Iris pigment epithelial cell (primary cell): ENCODE results near the gene KCNJ10.

Experiments
- DNase-seq: peaks from one replicate; pipeline ENCODE4 v3.0.0-alpha.2; 2011; ENCODE audit warnings: low read depth

KCNJ10 gene

DNA sequence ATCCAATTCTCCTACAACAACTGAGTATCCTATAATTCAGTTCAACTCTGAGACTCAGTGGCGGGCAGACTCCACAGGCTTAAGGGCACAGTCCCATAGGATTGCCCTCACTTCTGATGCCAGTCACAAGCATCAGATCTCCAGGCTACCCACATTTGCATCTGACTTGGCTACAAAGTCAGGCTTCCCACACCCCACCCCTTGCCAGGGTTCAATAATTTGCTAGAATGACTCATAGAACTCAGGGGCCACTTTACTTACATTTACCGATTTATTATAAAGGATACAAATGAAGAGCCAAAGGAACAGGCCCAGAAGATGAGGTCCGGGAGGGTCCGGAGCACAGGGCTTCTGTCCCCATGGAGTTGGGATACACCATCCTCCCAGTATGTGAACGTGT, 80.0 kb downstream of the KCNJ10 start:
- DNase-seq: no peak

DNA sequence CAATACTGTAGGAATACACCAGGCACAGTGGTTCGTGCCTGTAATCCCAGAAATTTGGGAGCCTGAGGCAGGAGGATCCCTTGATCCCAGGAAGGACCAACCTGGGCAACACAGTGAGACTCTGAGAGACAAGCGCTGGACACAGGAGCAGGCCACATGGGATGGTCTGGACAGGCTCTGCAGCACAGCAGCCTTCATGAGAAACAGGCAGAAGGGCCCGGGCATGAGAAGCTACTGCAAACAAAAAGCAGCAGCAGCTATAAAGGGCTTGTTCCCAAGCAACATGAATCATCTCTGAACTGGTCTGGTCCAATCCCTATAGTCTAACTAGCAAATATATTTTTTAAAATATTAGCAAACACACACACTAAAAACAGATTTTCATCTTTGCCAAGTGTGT, 80.4 kb downstream of the KCNJ10 start:
- DNase-seq: no peak

DNA sequence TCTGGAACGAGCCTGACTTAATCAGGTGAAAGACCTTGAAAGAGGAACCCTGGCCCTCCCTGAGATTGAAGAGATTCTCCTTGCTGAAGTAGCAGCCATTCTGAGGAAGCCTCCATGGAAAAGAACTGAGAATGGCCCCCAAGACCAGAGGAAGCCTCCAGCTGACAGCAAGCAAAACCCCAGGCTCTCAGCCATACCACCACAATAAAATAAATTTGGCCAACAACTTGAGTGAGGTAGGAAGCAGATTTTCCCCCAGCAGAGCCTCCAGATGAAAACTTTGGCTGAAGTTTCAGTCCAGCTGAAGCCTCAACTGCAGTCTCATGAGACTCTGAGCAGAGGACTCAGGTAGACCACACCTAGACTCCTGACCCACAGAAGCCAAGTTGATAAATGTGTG, 82.0 kb downstream of the KCNJ10 start:
- DNase-seq: no peak

DNA sequence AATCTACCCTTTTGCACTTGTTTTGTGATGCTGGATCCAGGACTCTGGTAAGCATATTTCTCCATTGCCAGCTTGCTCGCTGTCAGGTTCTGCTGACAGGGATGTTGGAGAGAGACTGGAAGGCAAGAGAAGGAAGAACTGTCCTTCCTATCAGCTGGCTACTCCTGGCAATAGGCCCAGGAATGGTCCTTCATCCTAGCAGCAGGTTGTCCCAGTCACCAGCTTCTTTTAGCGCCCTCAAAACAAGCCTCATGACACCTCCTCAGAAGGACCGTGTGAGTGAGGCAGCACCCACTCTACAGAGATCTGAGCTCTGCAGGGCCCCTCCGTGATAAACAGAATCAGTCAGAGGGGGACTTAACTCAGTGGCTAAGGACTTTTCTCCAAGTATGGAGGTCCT, 82.8 kb downstream of the KCNJ10 start:
- no peak for DNase-seq

DNA sequence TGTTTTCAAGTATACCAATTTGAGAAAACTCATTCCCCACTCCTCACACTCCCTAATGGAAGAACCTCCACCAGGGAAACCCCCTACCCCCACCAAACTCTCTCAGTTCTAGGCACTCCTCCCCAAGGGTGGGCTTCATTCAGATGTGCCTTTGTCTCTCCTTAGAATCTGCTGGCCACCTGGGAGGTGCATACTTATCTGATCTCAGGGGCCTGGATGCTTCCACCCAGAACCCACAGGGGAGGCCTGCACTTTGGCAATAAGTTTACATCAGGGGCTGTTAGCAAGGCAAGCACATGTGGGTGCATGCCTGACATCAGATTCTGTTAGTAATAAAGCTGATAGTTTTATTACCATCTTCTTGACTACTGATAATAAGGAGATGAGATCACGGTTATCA, 83.4 kb downstream of the KCNJ10 start:
- no peak for DNase-seq

DNA sequence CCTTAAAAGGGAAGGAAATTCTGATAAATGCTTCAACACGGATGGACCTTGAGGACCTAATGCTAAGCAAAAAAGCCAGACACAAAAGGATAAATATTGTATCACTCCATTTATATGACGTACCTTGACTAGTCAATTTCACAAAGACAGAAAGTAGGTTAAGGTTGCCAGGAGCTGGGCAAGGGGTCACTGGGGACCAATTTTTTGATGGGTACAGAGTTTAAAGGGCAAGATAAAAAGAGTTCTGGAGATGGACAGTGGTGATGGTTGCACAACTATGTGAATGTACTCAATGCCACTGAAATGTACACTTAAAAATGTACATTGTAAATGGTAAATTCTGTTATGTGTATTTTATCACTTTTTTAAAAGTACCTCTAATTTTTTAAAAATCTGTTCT, 83.9 kb downstream of the KCNJ10 start:
- DNase-seq: no peak

DNA sequence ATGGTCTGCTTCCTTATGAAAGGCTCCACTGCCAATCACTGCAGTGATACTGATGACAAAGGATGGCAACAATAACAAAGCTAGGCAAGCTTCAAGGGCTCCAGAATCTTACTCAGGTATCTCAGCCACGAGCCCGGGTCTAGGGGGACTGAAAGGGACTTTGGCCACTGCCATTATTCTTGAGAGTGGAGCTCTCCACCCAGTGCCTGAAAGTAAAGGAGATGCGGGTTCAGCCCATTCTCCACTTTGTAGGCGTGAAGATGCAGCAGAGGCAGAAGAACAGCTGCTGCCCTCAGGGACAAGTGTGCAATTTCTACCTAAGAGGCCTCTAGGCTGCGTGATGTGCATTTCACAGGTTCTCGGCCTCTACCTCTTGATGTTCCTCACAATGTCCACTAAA, 84.5 kb downstream of the KCNJ10 start:
- no peak for DNase-seq

DNA sequence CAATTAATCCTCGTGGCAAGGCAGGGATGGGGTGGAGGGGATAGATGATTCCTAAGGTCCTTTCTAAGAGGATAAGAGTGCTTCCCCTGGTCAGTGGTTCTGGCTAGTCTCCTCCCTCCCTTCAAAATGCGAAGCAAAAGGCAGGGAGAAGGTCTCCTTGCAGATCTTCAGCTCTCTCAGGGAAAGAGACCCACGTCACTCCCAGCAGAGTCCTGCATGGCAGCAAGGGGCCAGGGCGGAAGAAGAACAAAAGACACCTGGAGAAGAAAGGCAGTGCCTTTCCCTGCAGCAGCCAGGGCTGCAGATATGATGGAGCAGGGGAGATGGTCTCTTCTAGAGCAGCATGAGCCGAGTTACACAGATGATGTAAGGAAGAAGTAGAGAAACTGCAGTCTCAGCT, 86.3 kb downstream of the KCNJ10 start:
- DNase-seq: no peak

DNA sequence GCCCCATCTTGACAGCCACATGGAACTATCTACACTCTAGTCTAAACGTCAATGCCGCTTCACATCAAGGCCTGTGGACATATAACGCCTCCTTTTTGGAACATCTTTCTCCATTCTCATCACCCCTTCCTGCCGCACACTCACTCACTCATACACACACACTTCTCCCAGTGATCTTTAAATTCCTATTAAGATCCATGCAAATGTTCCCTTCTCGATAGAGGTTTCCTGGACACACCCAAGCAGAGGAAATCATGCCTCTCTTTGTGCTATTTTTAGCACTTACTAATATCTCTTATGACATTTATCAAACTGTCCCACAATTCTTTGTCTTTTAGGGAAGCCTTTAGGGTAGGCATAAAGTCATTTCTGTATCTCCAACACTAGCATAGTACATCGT, 87.7 kb downstream of the KCNJ10 start:
- no peak for DNase-seq

DNA sequence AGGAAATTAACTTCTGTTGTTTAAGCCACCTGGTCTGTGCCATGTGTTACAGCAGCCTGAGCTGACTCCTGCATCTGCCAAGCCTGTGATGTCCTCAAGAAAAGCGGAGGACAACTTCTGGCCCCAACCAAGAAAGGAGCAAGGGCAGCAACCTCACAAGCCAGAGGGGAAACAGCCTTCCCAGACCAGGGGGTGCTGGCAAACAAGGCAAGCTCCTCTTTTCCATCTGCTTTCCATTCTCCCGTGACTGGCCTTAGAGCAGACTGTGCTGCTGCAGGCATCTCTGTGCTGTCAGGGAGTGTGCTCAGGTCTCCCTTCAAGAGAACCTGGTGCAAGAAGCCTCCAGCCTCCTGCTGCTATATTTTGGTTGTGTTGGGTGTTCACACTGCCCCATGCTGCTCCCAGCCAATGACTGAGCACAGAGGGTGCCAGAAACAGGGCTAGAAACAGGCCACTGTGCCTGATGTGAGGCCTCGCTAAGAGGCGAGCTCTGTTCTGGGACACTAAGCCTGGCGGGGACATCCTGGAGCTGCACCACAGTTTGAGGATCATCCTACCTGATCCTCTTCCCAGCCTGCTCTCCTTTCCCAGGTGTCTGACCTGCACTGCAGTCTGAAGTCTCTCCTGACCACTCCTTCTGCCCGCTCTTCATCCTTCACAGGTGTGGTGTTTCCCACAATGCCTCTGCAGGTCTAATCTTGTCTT, 88.5 kb downstream of the KCNJ10 start:
- no peak for DNase-seq

DNA sequence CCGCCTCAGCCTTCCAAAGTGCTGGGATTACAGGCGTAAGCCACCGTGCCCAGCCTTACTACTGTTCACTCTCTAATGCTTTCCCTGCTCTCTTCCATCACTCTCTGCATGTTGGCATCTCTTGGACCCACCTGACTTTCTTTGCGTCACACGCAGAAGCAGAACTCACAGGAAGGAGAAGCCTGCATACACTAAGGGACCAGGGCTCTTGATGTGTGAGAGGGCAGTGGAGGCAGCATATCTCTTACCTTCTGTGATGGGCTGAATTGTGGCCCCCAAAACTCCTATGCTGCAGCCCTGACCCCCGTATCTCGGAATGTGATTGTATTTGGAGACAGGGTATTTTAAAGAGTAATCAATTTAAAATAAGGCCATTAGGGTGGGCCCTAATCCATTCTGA, 89.2 kb downstream of the KCNJ10 start:
- DNase-seq: no peak

DNA sequence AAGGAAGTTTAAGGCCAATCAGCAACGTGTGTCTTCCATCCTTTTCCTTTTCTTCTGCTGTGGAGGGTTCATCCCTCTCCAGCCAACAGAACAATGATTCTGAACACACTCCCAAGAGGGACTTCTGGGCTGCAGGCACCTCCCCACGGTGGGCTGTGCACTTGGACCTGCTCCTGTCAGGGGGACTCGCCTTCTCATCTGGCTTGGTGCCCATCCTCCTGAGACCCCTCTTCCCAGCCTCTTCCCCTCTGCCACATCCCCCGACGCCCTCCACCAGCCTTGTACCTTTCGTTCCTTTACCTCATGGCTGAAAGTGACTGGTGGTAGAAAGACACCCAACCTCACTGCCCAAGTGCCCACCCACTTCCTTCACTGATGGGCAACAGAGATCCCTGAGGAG, 89.9 kb downstream of the KCNJ10 start:
- DNase-seq: no peak

DNA sequence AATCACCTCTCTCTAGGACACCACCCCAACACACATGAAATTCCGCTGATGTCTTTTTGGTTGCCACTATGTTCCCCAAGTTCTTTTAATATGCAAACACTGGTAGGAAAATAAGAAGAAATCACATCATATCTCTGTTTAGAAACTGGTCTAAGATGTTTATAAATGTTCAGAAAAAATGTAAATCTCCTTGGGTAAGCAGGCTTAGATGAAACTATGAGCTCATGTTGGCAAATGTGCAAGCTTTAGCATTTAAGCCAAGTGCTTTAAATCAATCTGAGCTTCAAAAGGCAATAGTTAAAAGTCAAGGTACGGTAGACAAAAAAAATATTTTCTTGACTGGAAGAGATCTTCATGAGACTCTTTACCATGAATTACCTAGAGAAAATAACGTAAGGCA, 90.7 kb downstream of the KCNJ10 start:
- peak; percentile 15 for DNase-seq

DNA sequence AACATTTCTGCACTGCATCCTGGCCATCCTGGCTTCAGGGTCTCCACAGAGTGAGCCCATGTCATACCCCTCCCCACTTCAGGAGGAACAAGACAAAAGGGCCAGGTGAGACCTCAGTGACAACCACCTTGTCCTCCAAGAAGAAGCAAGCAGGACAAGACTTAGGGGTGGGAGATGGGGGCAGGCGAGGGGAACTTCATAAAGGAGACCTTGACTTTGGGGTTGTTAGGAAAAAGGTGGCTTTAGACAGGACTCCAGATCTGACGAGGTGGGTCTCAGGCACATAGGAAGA, 91.9 kb downstream of the KCNJ10 start:
- DNase-seq: no peak

DNA sequence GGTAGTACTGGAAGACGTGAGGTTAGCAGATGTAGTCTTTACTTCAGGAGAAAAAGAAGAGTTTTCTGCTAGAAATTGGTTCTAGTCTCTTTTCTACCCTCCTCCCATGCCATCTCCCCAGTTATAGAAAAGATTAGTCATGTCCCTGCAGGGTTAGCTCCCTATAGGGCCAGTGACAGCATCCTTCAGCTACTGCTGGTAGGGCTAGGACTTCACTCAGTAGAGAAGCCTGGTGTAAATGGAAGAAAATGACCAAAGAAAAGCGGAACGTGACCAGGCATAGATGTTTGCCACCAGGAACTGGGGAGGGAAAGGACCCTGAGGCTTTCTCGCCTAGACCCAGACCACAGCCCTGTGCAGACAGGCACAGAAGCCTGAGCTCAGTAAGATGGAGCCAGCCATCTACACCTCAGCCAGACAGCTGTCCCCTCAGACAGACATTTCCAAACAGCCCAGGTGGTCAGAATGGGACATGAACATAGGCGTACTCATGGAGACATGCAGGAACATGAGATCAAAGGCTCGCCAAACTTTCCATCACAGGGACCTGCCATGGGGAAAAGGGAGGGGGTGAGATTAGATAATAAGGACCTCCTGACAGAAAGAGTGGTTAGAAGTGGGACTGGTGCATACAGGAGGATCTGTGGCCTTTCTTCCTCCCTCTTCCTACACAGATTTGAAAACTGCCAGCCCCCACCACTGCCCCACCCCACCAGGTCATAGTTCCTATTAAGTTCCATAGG, 92.4 kb downstream of the KCNJ10 start:
- DNase-seq: no peak

DNA sequence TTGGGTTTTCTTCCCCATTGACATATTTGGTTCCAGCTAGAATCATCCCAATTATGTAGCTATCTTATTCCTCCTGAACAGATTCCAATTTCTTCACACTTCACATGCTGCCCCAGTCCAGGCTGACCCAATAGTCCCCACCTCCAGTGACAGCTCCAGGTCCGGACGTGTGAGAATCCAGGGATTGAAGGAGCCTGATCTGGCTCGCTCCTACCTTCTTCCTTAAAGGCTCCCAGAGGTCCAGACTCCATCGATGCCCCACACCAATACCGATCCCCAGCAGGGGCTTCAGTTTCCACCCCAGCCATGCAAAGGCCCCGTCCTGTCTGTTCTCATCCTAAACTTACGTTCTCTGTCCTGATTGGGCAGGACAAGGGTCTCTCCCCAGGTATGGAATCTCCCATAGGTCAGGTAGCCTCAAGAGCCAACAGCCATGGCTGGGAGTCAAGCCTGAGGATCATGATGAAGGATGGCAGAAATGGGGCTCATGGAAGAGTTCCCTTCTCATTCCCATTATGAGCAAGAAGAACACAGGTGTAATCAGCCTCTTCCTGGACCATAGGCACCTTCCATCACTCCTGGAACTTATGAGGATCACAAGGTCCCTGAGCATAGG, 95.5 kb downstream of the KCNJ10 start:
- no peak for DNase-seq

DNA sequence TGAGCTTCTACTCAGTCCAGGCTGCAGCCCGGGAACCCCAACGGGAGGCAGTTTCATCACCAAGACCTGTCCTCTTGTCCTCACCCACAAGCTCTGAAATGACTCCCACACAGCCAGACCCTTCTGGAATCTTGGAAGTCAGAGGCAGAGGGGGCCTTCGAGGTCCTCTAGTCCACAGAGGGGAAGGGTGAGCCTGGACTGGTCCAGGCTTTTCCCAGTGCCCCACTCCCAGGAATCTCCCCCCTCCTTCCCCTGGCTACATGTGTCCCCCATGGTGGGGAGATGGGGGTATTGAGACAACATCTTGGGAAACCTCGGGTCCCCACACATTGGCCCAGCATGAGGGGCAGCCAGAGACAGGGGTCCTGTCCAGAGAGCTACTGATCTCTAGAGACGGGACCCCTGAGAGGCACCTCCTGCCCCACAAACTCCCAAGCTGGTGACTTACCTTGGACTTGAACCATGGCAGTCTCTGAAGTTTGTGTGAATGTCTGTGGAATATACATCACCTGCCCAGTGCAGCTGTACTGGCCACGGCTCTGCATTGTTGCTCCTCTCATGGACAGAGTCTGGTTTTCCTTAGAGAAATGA, 96.5 kb downstream of the KCNJ10 start:
- no peak for DNase-seq

DNA sequence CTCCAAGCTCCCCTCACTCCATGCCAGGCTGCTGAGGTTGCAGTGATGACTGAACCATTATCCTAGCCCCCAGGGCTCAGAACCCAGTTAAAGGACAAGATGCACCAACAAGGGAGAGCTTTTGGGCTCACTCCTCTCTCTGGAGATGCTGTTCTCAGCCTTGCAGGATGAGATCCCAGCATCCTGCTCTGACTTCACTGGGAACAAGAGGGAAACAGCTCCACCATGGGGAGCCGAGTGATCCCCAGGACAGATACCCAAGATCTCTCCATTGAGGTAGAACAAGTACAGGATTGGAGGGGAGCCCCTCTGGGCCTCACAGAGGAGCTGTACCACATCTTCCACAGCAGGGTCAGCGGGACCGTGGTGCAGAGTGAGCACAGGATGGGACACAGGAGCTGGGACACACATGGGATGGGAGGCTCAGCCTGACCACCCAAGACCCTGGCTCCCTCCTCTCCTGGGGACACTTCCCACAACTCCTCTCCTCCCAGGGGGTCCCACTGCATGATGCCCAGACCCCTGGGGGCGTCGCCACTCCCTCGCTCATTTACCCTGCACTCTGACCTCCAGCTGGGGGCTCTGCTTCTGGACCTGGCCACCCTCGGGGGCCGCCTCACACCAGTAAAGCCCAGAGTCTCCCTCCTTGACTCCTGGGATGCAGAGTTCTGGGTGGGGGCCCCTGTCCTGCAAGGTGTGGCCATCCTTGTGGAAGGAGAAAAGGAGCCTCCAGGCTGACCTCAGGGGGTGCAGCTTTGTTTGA, 97.3 kb downstream of the KCNJ10 start:
- DNase-seq: no peak

DNA sequence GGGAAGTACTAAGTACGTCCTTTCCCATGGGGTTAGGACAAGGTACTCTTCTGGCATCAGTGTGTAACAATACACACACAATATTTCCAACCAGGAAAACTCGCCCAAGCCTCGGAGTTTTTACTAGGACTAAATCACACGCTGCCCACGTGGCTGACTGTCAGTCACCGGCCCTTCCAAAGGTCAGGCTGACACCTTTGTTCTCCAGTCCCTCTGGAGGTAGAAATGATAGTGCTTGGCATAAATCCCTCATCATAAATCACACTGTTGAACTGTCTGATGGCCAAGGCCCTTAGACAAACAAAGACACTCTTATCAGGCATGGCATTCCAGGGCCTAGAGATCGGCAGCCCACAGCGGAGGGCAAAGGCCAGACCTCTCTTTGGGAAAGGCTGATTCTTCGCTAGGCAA, 99.0 kb downstream of the KCNJ10 start:
- DNase-seq: no peak

DNA sequence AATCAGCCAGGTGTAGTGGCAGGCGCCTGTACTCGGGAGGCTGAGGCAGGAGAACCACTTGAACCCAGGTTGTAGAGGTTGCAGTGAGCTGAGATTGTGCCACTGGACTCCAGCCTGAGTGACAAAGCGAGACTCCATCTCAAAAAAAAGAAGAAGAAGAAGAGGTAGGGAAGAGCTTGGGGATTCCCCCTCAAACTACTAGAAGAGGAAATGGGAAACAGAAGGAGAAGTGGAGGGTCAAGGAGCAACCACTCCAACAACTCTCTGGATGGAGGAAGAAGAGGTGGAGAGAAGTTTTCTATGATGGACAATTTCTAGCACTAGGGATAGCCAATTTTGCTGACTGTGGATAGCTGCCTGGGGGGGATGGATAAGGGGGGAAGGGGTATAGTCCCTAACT, 101.1 kb downstream of the KCNJ10 start:
- no peak for DNase-seq

DNA sequence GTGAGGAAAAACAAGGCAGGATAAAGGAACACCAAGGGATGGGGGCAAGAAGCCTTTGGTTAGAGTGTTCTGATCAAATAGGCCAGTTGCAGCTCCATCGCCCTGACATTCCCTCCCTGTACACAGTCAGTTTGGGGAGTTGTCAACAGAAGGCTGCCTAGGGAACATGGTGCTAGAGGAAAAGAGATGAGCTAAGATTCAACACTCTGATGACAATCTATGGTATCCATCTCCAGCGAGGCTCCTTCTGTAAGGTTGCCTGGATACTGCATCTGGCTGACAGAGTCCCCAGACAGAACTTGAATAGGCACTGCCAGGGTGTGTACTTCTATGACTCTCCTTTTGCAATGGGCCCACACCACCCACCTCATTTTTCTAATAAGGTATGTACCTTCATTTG, 104.7 kb downstream of the KCNJ10 start:
- no peak for DNase-seq

DNA sequence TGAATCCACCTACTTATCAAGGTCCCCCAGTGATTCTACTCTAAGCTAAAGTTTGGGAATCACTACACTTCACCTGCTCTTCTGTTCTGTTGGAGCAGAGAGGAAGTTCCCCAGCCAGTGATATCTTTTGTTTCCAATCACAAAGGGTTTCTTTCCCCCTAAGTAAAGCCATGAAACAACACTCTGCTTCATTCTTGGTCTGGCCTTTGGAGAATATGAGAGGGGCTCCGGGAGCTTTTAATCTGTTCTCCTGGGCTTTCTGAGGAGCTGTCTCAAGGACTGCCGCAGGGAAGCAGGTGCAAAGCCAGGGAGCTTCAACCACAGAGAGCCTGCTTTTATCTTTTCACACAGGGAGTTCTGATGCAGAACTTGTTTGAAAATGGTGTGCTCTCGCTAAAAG, 105.8 kb downstream of the KCNJ10 start:
- no peak for DNase-seq

DNA sequence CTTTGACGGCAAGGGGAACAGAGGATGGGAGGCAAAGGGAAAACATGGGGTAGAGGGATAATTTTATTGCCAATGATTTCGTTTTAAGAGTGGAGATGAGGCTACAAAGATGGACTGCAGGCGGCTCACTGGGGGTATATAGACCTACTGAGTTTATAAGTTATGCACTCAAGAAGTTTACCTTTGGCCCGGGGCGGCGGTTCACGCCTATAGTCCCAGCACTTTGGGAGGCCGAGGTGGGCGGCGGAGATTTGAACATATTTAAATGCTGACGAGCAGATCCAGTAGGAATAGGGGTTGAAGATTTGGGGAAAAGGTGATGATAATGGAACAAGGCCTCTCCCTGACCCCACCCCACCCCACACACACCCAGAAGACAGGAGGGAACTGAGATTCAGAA, 107.8 kb downstream of the KCNJ10 start:
- DNase-seq: no peak
